HEK293 (cell line): ENCODE measurements around the gene OR13J1.

Source experiments
- CTCF ChIA-PET: fragments of 350-600 bp; formaldehyde crosslinking; extraction: SDS; loops from one replicate; lab custom pipeline; 2021; ENCODE audit warnings: antibody characterized with exemption; lab: Yijun Ruan, JAX
- POLR2A ChIA-PET: fragments of 300-600 bp; formaldehyde crosslinking; extraction: SDS; loops from one replicate; lab custom pipeline; 2020; ENCODE audit warnings: antibody characterized with exemption, inconsistent platforms; lab: Yijun Ruan, JAX
- H3K27ac ChIP-seq: fragments of 200-500 bp; sonication (Bioruptor generic); 2 replicates; pipeline ENCODE4 v1.5.1; 2014; ENCODE audit warnings: low read depth, low read length, control low read depth, inconsistent platforms; ENCODE audit errors: extremely low read depth
- H3K36me3 ChIP-seq, 2 experiments: fragments of 200-500 bp in 1 of 2; sonication (Bioruptor generic) in 1 of 2; 1 replicate in 1 of 2; 2 replicates in 1 of 2; pipeline ENCODE4 v1.5.1; 2014 to 2017; ENCODE audit warnings: inconsistent platforms in 2 of 2, low read length in 2 of 2; ENCODE audit not compliant: control insufficient read depth in 2 of 2, insufficient read depth in 1 of 2
- H3K4me1 ChIP-seq: fragments of 200-500 bp; sonication (Bioruptor generic); 2 replicates; pipeline ENCODE4 v1.5.1; 2014; ENCODE audit warnings: mild to moderate bottlenecking, low read length, inconsistent platforms; ENCODE audit not compliant: control insufficient read depth, insufficient read depth
- H3K4me3 ChIP-seq: 2 replicates; pipeline ENCODE4 v1.5.1; 2011; ENCODE audit warnings: low read depth, mild to moderate bottlenecking, control low read depth, low read length, moderate library complexity
- H3K9me3 ChIP-seq: fragments of 200-500 bp; sonication (Bioruptor generic); 2 replicates; pipeline ENCODE4 v1.5.1; 2014; ENCODE audit warnings: low read depth, low read length, inconsistent platforms; ENCODE audit not compliant: control insufficient read depth, insufficient read depth
- BCL11A ChIP-seq: fragments of 450-650 bp; formaldehyde crosslinking; IDR thresholded peaks from 2 replicates; pipeline ENCODE4 v1.5.1; 2016; ENCODE audit warnings: low read depth, missing biosample characterization, missing genetic modification characterization
- HOXA7 ChIP-seq: sonication (generic); formaldehyde crosslinking; IDR thresholded peaks from 2 replicates; pipeline ENCODE4 v1.8.1; 2022; ENCODE audit warnings: missing genetic modification reagents, borderline replicate concordance
- IKZF3 ChIP-seq: fragments of 450-650 bp; IDR thresholded peaks from 2 replicates; pipeline ENCODE4 v1.5.0; 2018; ENCODE audit warnings: missing biosample characterization, mild to moderate bottlenecking, missing genetic modification characterization, moderate library complexity
- PRDM6 ChIP-seq: fragments of 450-650 bp; formaldehyde crosslinking; IDR thresholded peaks from 2 replicates; pipeline ENCODE4 v1.5.1; 2017; ENCODE audit warnings: missing biosample characterization, missing genetic modification characterization
- ZBTB1 ChIP-seq: fragments of 450-650 bp; formaldehyde crosslinking; IDR thresholded peaks from 2 replicates; pipeline ENCODE4 v1.5.1; 2016; ENCODE audit warnings: missing biosample characterization, missing genetic modification characterization
- ZBTB48 ChIP-seq: fragments of 450-650 bp; formaldehyde crosslinking; IDR thresholded peaks from 2 replicates; pipeline ENCODE4 v1.5.1; 2016; ENCODE audit warnings: missing biosample characterization, missing genetic modification characterization
- ZFP41 ChIP-seq: fragments of 450-650 bp; formaldehyde crosslinking; IDR thresholded peaks from 2 replicates; pipeline ENCODE4 v1.5.1; 2016; ENCODE audit warnings: missing biosample characterization, missing genetic modification characterization, borderline replicate concordance
- ZNF138 ChIP-seq: fragments of 450-650 bp; formaldehyde crosslinking; IDR thresholded peaks from 2 replicates; pipeline ENCODE4 v1.5.1; 2016; ENCODE audit warnings: missing biosample characterization, missing genetic modification characterization, borderline replicate concordance
- ZNF274 ChIP-seq, 2 experiments: fragments of 200-500 bp in 1 of 2; fragments of 450-650 bp in 1 of 2; sonication (Bioruptor generic) in 1 of 2; formaldehyde crosslinking in 1 of 2; IDR thresholded peaks; 2 replicates each; pipeline versions ENCODE4 v1.5.1 to v1.6.1; 2014 to 2016; ENCODE audit warnings: borderline replicate concordance in 1 of 2, inconsistent platforms in 1 of 2, low read length in 1 of 2, missing biosample characterization in 1 of 2, missing genetic modification characterization in 1 of 2
- ZNF350 ChIP-seq: fragments of 450-650 bp; formaldehyde crosslinking; IDR thresholded peaks from 2 replicates; pipeline ENCODE4 v1.5.0; 2017; ENCODE audit warnings: missing biosample characterization, mild to moderate bottlenecking, missing genetic modification characterization
- ZNF623 ChIP-seq: fragments of 450-650 bp; formaldehyde crosslinking; IDR thresholded peaks from 2 replicates; pipeline ENCODE4 v1.5.1; 2016; ENCODE audit warnings: missing biosample characterization, missing genetic modification characterization
- ZNF664 ChIP-seq: fragments of 450-650 bp; formaldehyde crosslinking; IDR thresholded peaks from 2 replicates; pipeline ENCODE4 v1.5.1; 2016; ENCODE audit warnings: missing biosample characterization, missing genetic modification characterization
- ZNF777 ChIP-seq: fragments of 450-650 bp; formaldehyde crosslinking; IDR thresholded peaks from 2 replicates; pipeline ENCODE4 v1.5.1; 2017; ENCODE audit warnings: missing biosample characterization, missing genetic modification characterization, borderline replicate concordance
- ZSCAN18 ChIP-seq: fragments of 450-650 bp; formaldehyde crosslinking; IDR thresholded peaks from 2 replicates; pipeline ENCODE4 v1.5.1; 2016; ENCODE audit warnings: missing biosample characterization, missing genetic modification characterization
- TF ChIP-seq, protein P1 (sequence below): fragments of 450-650 bp; formaldehyde crosslinking; IDR thresholded peaks from 2 replicates; pipeline ENCODE4 v1.5.1; 2016; ENCODE audit warnings: missing biosample characterization, missing genetic modification characterization, borderline replicate concordance
- TF ChIP-seq, protein P2 (sequence below): fragments of 450-650 bp; IDR thresholded peaks from 2 replicates; pipeline ENCODE4 v1.5.1; 2018; ENCODE audit warnings: missing biosample characterization, missing genetic modification characterization
- TF ChIP-seq, protein P3 (sequence below): fragments of 450-650 bp; formaldehyde crosslinking; IDR thresholded peaks from 2 replicates; pipeline ENCODE4 v1.5.1; 2016; ENCODE audit warnings: missing biosample characterization, missing genetic modification characterization

The OR13J1 gene

GRCh38 chr9:35858458-35858857, 11.7 kb downstream of the OR13J1 start:
- Histone ChIP-seq H3K36me3 (no peaks in the 10 kb centered on the region), H3K9me3 (no peaks in the 10 kb centered on the region), H3K4me3 (no peak overlapping the region), H3K4me1 (no peaks in the 10 kb centered on the region), H3K27ac (no peak overlapping the region)
- no peak for TF ChIP-seq ZFP41
- POLR2A ChIA-PET, result no interaction called here
- CTCF ChIA-PET, result interaction anchor here (0.6 to 2.8 kb wide), 5 partner anchors 33 to 69 kb away, joined by 3 to 8 read pairs (median 3); no protein-coding TSS in a partner anchor

DNA sequence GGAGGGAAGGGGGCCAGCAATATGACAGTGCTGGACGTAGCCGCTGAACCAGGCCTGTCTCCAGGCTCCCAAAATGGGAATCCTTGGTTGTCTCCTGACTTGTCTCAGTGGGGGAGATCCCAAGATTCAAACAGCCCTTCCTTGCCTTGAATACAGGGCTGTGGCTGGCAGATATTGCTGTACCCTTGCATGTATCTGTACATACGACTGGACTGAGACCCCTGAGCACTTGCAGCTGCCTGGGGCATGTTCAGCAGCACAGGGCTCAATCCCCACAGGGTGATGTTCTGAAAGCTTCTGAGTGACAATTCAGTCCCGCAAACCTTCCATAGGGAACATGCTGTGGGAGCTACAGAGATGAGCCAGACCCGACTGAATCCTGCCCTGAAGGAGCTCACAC, 13.3 kb downstream of the OR13J1 start:
- Histone ChIP-seq H3K36me3 (no peaks in the 10 kb centered on the region), H3K27ac (no peak overlapping the region), H3K4me1 (no peaks in the 10 kb centered on the region)
- TF ChIP-seq, protein P1, sequence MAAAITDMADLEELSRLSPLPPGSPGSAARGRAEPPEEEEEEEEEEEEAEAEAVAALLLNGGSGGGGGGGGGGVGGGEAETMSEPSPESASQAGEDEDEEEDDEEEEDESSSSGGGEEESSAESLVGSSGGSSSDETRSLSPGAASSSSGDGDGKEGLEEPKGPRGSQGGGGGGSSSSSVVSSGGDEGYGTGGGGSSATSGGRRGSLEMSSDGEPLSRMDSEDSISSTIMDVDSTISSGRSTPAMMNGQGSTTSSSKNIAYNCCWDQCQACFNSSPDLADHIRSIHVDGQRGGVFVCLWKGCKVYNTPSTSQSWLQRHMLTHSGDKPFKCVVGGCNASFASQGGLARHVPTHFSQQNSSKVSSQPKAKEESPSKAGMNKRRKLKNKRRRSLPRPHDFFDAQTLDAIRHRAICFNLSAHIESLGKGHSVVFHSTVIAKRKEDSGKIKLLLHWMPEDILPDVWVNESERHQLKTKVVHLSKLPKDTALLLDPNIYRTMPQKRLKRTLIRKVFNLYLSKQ (tag by site-specific recombination), result no peak
- TF ChIP-seq ZNF623 (tag by site-specific recombination) (no peak), ZNF777 (no peak), ZNF274 (IDR thresholded peaks at IDR 0.05; ENCODE audit: low read length) (no peak), ZNF274 (tag by site-specific recombination; IDR thresholded peaks at IDR 0.05; ENCODE audit: borderline replicate concordance) (no peak), ZBTB48 (tag by site-specific recombination) (no peak), HOXA7 (CRISPR knock-in tag) (no peak), ZBTB1 (no peak), IKZF3 (no peak), ZNF138 (no peak), ZSCAN18 (tag by site-specific recombination) (no peak), ZNF664 (no peak), ZNF350 (tag by site-specific recombination) (no peak), BCL11A (tag by site-specific recombination) (no peak), PRDM6 (no peak)
- TF ChIP-seq, protein P2, sequence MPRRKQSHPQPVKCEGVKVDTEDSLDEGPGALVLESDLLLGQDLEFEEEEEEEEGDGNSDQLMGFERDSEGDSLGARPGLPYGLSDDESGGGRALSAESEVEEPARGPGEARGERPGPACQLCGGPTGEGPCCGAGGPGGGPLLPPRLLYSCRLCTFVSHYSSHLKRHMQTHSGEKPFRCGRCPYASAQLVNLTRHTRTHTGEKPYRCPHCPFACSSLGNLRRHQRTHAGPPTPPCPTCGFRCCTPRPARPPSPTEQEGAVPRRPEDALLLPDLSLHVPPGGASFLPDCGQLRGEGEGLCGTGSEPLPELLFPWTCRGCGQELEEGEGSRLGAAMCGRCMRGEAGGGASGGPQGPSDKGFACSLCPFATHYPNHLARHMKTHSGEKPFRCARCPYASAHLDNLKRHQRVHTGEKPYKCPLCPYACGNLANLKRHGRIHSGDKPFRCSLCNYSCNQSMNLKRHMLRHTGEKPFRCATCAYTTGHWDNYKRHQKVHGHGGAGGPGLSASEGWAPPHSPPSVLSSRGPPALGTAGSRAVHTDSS (tag by site-specific recombination), result no peak
- TF ChIP-seq, protein P3, sequence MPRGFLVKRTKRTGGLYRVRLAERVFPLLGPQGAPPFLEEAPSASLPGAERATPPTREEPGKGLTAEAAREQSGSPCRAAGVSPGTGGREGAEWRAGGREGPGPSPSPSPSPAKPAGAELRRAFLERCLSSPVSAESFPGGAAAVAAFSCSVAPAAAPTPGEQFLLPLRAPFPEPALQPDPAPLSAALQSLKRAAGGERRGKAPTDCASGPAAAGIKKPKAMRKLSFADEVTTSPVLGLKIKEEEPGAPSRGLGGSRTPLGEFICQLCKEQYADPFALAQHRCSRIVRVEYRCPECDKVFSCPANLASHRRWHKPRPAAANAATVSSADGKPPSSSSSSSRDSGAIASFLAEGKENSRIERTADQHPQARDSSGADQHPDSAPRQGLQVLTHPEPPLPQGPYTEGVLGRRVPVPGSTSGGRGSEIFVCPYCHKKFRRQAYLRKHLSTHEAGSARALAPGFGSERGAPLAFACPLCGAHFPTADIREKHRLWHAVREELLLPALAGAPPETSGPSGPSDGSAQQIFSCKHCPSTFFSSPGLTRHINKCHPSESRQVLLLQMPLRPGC (tag by site-specific recombination), result no peak
- TF ChIP-seq, all 188 proteins: peak for 0
- ChIA-PET CTCF (interaction anchor here (0.6 to 2.8 kb wide), 6 partner anchors 25 to 152 kb away, joined by 3 to 14 read pairs (median 4); partner anchors contain the start of genes FAM221B and TMEM8B), POLR2A (interaction anchor here (0.5 to 0.6 kb wide), 2 partner anchors 26 to 107 kb away, joined by 3 to 4 read pairs; no protein-coding TSS in a partner anchor)
- no peaks in the 10 kb centered on the region for H3K9me3 ChIP-seq
- H3K4me3 ChIP-seq, result no peak overlapping the region
